Measurements from ENCODE around the gene CPED1.

DNA sequence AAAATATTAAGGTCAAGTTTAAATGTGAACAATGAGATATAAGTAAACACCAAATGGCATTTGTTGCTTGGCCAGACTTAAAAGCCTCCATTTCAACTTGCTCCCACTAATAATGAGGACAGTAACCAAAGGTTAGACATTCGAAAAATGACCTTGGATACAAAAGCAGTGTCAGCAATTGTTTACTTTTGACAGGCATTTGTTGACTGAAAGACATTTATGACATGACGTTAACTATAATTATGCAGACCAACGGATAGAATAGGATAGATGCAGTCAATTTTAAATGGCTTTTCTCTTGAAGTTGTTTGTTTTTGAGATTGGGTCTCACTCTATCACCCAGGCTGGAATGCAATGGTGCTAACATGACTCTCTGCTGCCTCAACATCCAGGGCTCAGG lies 333.9 kb downstream of the CPED1 start:
- TF ChIP-seq, protein P1, sequence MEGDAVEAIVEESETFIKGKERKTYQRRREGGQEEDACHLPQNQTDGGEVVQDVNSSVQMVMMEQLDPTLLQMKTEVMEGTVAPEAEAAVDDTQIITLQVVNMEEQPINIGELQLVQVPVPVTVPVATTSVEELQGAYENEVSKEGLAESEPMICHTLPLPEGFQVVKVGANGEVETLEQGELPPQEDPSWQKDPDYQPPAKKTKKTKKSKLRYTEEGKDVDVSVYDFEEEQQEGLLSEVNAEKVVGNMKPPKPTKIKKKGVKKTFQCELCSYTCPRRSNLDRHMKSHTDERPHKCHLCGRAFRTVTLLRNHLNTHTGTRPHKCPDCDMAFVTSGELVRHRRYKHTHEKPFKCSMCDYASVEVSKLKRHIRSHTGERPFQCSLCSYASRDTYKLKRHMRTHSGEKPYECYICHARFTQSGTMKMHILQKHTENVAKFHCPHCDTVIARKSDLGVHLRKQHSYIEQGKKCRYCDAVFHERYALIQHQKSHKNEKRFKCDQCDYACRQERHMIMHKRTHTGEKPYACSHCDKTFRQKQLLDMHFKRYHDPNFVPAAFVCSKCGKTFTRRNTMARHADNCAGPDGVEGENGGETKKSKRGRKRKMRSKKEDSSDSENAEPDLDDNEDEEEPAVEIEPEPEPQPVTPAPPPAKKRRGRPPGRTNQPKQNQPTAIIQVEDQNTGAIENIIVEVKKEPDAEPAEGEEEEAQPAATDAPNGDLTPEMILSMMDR (IDR thresholded peaks at IDR 0.05), result no peak
- no peak for TF ChIP-seq EP300 (IDR thresholded peaks at IDR 0.05; ENCODE audit: low read depth)

All from transverse colon (tissue), 3 donors.